ENCODE data around the gene METTL16. TPM values are rescaled to one million over a fixed set of nuclear protein-coding genes. Genes with fewer than 3 reads are reported as not detected.

Gene METTL16
- total and polyA plus RNA-seq, 2 of the 8 experiments (the other 6 are each of a cell fraction or from before 2014, with no cell fraction given): 22.8 to 59.4 TPM

GRCh38 chr17:2510559-2510958 is 1.1 kb downstream of the METTL16 start:
- Histone ChIP-seq H3K18ac (ENCODE audit: extremely low read depth, low read length) (no peak overlapping the region), H3K27me3 (replicated peaks in 1 of 4; ENCODE audit: control insufficient read depth in 3 of 4, extremely low read depth in 1 of 4, insufficient read depth in 3 of 4, low read length in 3 of 4) (no peaks in the 10 kb centered on the region), H4K5ac (ENCODE audit: insufficient read length, low read depth, low read length) (no peak overlapping the region), H3K79me2 (ENCODE audit: control insufficient read depth in 1 of 2, insufficient read depth in 2 of 2, low read length in 2 of 2) (peaks cover 29 to 43% of the 10 kb centered on the region in 2 experiments), H3K4me3 (ENCODE audit: extremely low read depth in 1 of 4, insufficient read depth in 2 of 4, low read depth in 3 of 4, low read length in 4 of 4) (peak overlapping the region; percentile 94 to 100 (median 98); a peak in 7 of 8 replicates), H3K23ac (ENCODE audit: insufficient read length) (no peak overlapping the region), H3K23me2 (ENCODE audit: low read depth, low read length) (peaks cover 6% of the 10 kb centered on the region; the same call in 1 of the 2 replicates), H2BK15ac (ENCODE audit: low read length) (no peak overlapping the region), H3K14ac (ENCODE audit: insufficient read length) (no peak overlapping the region), H3K4ac (replicated peaks; ENCODE audit: insufficient read length, low read depth, low read length) (no peak overlapping the region), H2BK120ac (replicated peaks; ENCODE audit: low read depth, low read length) (no peak overlapping the region), H2AFZ (ENCODE audit: low read length) (no peak overlapping the region), H3K4me2 (ENCODE audit: insufficient read depth in 1 of 2, low read depth in 2 of 2, low read length in 2 of 2) (peak overlapping the region; percentile 66 to 80), H2BK20ac (ENCODE audit: low read length) (no peak overlapping the region), H2BK5ac (ENCODE audit: low read depth, low read length) (no peak overlapping the region), H3K79me1 (ENCODE audit: low read depth, low read length) (peaks cover 8% of the 10 kb centered on the region; the same call in 1 of the 2 replicates), H2AK5ac (ENCODE audit: low read depth, low read length) (no peak overlapping the region), H3K36me3 (ENCODE audit: control insufficient read depth in 2 of 4, insufficient read depth in 4 of 4, low read length in 3 of 4) (peaks cover 0 to 5% (median 0%) of the 10 kb centered on the region in 4 experiments; a peak in 2 of 8 replicates), H3K9me3 (ENCODE audit: insufficient read depth in 2 of 2, low read depth in 1 of 2, low read length in 1 of 2) (peaks cover 0 to 3% of the 10 kb centered on the region in 2 experiments; a peak in 1 of 4 replicates), H4K91ac (replicated peaks; ENCODE audit: insufficient read length, low read length) (no peak overlapping the region), H3K4me1 (replicated peaks in 1 of 4; ENCODE audit: control insufficient read depth in 3 of 4, insufficient read depth in 4 of 4, low read length in 3 of 4) (no peaks in the 10 kb centered on the region; a peak in 2 of 7 replicates), H3K56ac (replicated peaks; ENCODE audit: insufficient read length, low read depth, low read length) (no peak overlapping the region), H4K8ac (ENCODE audit: extremely low read depth, insufficient read depth, low read length) (no peak overlapping the region), H2BK12ac (ENCODE audit: low read depth, low read length) (no peak overlapping the region), H4K20me1 (replicated peaks in 1 of 2; ENCODE audit: control insufficient read depth in 1 of 2, insufficient read depth in 2 of 2, low read length in 2 of 2) (no peaks in the 10 kb centered on the region), H3K9ac (replicated peaks in 1 of 4; ENCODE audit: extremely low read depth in 1 of 4, low read depth in 3 of 4, low read length in 3 of 4) (peak overlapping the region in 3 of 4 experiments; percentile 9 to 96 (median 91); a peak in 5 of 7 replicates), H3K27ac (ENCODE audit: low read depth, low read length) (no peak overlapping the region)
- no peak for FAIRE-seq
- no peak for DNase-seq (ENCODE audit: low read depth in 1 of 2, low spot score in 2 of 2)
- TF ChIP-seq NANOG (IDR thresholded peaks at IDR 0.05; ENCODE audit: insufficient read depth, low read depth, low read length, poor library complexity, severe bottlenecking) (no peak), MAX (IDR thresholded peaks at IDR 0.05) (no peak), SIRT6 (IDR thresholded peaks at IDR 0.05; ENCODE audit: low read length) (no peak)
- ChIA-PET POLR2A (ENCODE audit: partially characterized antibody) (interaction anchor here (0.6 to 2.5 kb wide), 16 partner anchors 8 to 239 kb away, joined by 3 to 19 read pairs (median 3); partner anchors contain the start of gene CCDC92B), CTCF (ENCODE audit: partially characterized antibody) (interaction anchor here (0.6 to 1.3 kb wide), 4 partner anchors 14 to 179 kb away, joined by 3 to 4 read pairs (median 3); no protein-coding TSS in a partner anchor)
- 71% methylated on average over 2 of the region's 2 CpGs; no CpG with 5 or more reads in 1 of the 2 experiments for WGBS, 2 experiments (ENCODE audit: extremely low coverage in 1 of 2, insufficient coverage in 1 of 2, insufficient read length in 1 of 2, insufficient replicate concordance in 2 of 2, low coverage in 1 of 2, low lambda C conversion rate in 2 of 2, missing lambda C conversion rate in 1 of 2)
